Astrocyte of the hippocampus (primary cell): Measurements from ENCODE around the gene CHRNA9.
"Not testable (repeated sequence)": the region's sequence is repeated elsewhere in the genome, so short reads cannot be mapped to it uniquely, and the experiment has no call there.

ENCODE experiments used
- DNase-seq: peaks from one replicate; pipeline ENCODE4 v3.0.0; 2011; ENCODE audit warnings: low read depth, low spot score

Gene CHRNA9

DNA sequence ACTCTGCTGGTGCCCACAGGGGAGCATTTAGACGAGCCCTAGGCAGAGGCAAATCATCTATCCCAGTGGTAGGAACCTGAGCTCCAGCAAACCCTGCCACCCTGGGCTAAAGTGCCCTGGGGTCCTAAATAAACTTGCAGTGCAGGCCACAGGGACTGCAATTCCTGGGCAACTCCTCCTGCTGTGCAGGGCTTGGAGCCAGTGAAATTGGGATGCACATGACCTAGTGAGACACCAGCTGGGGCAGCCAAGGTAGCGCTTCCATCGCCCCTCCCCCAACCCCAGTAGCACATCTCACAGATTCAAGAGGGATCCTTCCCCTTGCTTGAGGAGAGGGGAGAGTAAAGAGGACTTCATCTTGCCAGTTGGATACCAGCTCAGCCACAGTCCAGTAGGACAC lies 44.1 kb downstream of the CHRNA9 start:
- DNase-seq: no peak

DNA sequence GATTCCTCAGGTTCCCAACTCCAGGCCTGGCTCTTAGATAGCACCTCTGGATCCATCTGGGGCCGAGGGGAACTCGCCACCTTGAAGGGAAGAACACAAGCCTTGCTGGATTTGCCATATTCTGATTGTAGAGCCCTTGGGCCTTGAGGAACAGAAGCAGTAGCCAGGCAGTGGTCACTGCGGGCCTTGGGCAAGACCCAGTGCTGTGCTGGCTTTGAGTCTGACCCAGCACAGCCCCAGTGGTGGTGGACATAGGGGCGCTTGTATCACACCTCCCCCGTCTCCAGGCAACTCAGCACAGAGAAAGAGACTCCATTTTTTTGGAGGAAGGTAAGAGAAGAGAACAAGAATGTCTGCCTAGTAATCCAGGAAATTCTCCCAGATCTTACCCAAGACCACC lies 45.5 kb downstream of the CHRNA9 start:
- DNase-seq: no peak

DNA sequence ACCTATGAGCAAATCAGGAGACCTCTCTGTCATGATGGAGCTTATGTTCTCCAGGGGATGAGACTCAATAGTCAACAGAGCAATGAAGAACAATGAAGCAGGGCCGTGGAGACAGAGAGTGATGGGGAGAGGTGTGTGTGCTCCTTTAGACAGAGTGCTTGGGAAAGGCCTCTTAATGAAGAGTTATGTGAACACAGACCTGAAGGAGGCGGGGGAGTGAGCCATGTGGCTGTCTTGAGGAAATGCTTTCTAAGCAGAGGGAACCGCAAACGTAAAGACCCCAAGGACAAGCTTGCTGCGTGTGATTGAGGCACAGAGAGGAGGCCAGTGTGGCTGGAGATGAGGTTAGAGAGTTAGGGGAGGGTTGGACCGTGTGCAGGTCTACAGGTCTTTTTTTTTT lies 53.1 kb downstream of the CHRNA9 start:
- DNase-seq: no peak

DNA sequence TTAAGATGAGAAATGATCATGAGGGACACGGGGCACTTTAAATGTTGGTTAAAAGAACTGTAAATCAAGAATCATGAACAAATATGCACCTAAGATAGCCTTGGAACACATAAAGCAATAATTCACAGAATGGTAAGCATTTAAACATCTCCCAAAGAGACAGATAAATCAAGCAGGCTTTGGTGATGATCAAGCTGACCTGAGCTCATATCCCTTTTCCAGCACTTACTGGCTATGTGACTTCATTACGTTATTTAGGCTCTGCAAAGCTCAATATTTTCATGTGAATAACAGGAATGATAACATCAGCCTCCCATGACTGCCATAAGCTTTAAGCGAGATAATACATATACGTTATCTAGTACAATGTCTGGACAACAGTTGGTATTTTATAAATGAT lies 54.9 kb downstream of the CHRNA9 start:
- no peak for DNase-seq

DNA sequence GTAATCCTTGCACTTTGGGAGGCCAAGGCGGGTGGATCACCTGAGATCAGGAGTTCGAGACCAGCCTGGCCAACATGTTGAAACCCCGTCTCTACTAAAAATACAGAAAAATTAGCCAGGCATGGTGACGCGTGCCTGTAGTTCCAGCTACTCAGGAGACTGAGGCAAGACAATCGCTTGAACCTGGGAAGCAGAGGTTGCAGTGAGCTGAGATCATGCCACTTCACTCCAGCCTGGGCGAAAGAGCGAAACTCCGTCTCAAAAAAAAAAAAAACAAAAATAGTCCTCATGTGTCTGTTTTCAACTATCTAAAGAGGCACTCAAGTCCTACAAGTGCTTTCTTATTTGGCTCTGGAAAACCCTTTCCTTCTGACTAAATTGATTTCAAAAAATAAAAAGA lies 57.1 kb downstream of the CHRNA9 start:
- DNase-seq: not testable (repeated sequence)

DNA sequence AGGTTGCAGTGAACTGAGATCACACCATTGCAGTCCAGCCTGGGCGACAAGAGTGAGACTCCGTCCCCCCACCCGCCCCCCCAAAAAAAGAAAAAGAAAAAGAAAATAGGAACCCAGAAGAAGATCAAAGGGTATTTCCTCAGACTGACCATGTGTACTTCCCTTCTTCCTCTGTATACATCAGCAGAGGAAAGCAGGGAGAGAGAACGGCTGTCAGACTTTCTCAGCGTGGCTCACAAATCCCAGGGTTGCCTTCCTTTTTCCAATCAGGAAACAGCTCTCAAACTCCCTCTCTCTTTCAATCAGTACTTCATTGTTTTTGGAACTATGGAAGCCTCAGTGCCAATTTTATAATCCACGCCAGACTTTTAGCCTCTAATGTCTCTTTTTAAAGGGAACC lies 59.1 kb downstream of the CHRNA9 start:
- DNase-seq: no peak

DNA sequence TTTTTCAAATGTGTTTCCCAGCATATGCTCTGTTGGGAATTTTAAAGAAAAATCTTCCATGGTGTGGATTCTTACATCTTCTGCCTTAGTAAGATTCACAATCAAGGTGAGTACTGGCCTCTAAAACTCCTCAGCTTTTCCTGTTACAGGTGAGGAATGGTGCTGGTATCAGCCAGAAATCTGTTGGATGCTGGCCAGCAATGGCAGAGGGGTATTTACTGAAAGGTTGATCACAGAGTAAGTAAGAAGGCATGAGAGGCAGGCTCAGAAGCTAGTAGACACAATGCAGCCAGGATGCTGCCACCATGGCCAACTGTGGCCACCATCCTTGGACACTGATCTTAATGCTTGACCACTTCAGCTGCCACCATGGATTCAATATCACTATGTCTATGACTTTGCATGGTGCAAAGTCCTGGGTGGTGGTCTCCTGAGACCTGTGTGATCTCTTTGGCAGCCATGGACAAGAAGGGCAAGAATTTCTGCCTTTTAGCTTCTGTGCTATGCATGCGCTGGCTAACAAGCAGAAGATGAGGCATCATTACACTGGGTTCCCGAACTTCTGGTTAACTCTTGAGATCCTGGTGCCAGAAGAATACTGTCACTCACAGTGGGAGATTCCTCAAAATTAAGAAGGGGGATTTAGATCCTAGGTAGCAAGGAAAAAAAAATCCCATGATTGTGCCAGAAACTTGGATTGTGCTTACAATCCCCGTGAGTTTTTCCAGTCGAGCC lies 60.2 kb downstream of the CHRNA9 start:
- no peak for DNase-seq

DNA sequence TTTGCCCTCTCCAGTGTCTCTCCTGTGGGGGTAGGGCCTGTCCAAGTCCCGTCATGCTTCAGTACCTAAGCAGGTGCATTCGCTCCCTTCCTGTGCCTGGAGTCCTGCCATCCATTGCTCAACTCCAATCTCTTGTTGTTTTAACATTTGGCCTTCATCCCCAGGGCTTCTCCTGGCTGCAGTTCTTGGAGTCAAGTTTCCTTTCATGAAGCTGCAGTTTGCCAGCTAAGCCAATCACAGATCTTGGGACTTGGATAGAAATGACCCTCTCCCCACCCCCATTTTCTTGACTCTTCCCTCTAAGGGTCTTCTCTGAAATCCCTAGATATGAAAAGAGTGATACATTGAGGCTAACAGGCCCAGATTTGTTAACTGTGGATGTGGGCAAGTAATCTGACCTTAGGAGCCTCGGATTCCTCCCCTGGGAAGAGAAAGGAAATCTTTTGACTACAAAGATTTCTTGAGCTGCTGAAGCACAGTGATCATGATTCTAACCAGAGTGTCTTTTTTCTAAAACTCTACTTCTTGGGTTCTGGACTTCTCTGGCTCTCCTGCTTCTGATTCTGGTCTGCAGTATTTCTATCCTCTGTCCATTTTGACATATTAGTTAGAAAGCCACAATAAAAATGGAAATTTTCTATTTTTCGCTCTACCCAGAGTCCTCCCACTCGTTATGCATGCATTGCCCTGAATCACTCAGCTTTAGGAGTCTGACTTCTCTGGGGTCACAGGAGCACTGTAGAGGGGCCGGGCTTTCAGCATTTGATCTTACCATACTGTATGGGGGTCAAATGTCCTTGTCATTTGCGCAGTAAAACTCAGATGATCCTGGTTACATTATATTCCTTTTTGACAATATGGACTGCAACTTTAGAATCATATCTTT lies 61.0 kb downstream of the CHRNA9 start:
- no peak for DNase-seq

DNA sequence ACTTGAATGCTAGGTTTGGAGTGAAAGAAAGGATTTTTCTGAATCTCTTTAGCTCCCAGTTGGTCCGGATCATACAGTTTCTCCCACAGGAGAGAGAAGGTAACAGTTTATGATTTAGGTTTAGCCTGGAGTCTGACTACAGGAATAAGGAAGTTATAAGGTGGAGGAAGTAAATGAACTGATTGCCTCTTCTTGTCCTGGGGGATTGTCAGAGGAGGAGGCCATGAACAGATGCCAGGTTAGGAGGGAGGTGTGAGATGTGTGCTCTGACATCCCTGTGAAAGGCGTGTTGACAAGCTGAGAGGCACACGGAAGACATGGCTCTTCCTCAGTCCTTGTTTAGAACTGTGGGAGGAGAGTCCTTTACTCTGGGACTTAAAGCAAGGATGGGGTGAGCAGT lies 64.4 kb downstream of the CHRNA9 start:
- DNase-seq: no peak

DNA sequence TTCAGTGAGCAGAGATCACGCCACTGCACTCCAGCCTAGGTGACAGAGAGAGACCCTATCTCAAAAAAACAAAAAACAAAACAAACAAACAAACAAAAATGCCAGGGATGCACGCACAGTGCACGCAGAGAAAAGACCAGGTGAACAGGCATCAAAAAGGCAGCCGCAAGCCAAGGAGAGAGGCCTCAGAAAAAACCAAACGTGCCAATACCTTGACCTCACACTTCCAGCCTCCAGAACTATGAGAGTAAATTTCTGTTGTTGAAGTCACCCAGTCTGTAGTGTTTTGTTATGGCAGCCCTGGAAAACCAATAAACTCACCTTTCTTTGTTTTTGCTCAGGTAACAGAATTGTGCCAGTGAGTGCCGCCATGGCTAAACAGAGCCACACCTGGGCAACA lies 66.0 kb downstream of the CHRNA9 start:
- DNase-seq: no peak

DNA sequence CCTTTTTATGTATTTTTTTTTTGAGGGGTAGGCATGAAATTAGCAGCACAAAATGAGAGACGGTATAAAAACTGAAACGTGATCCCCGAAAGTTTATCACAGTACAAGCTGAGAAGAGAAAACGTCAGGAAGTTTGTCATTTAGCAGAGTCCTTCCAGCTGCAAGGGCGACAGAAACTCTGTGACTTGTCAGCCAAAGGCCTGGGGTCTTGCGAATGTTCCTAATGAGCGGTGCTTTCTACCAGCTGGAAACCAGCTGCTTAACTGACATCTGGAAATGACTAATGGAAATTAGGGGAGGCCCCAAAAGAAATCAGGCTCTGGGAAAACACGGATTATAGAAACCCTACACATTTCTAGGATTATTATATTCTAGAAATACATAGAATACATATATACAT lies 66.5 kb downstream of the CHRNA9 start:
- DNase-seq: no peak

DNA sequence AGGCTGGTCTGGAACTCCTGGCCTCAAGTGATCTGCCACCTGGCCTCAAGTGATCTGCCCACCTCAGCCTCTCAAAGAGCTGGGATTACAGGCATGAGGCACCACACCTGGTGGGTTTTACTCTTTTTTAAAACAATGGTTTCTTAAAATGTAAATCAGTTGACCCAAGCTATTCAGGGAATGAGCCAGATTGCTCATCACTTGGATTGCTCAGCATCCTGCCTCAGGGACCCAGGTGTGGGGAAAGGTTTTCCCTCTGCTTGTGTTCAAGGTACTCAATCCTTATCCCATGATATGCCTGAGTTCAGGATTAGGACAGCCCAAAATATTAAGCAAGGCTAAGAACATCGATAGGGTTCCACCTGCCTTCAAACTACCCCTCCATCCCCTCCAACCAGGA lies 67.4 kb downstream of the CHRNA9 start:
- DNase-seq: no peak

DNA sequence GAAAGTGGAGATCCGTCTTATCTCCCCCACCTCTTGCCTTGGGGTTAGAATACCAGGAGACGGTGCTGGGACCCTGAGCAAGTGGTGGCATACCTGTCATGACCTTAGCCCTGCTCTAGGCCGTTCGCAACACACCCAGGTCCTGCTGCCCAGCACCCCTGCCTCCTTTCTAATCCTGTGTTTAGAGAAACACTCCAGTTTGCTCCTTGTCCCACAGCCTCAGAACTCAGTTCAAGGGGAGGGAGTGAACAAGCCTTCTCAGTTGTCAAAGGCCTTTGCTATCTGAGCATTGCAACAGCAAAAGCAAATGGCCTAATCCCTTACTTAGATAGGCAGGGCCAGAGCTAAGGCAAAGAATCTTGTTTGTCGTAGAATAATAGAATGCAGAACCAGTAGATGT lies 67.9 kb downstream of the CHRNA9 start:
- no peak for DNase-seq
